Activated CD8-positive, alpha-beta T cell treated with anti-CD3 and anti-CD28 coated beads, Interleukin-2, amount 10 ng/mL, durations not matched to agents 7 days and 5 days (primary cell): Measurements from ENCODE around the gene NUP214. TPM values are rescaled to one million over a fixed set of nuclear protein-coding genes. Genes with fewer than 3 reads are reported as not detected.

ENCODE experiments used
- ATAC-seq: fragments of 150-1000 bp; cut with Tn5 transposase; one replicate; pipeline ENCODE4 v1.10.0; 2021; ENCODE audit warnings: moderate library complexity
- CTCF ChIA-PET: fragments of 350-600 bp; sonication (Branson Sonifier 250); formaldehyde crosslinking; loops from one replicate; lab custom pipeline; 2021; ENCODE audit warnings: antibody characterized with exemption; lab: Charles Lee
- POLR2A ChIA-PET: fragments of 350-600 bp; sonication (Branson Sonifier 250); formaldehyde crosslinking; loops from one replicate; lab custom pipeline; 2021; ENCODE audit warnings: antibody characterized with exemption; lab: Charles Lee
- DNase-seq: peaks from one replicate; pipeline ENCODE4 v3.0.0-alpha.2; 2020
- H3K27ac Mint-ChIP-seq: one replicate; pipeline ENCODE4 v1.8.0; 2021; ENCODE audit warnings: mild to moderate bottlenecking, mixed read lengths
- H3K27me3 Mint-ChIP-seq: one replicate; pipeline ENCODE4 v1.8.0; 2021; ENCODE audit warnings: low read depth, mixed read lengths
- H3K36me3 Mint-ChIP-seq: one replicate; pipeline ENCODE4 v1.8.0; 2021; ENCODE audit warnings: low read depth, mixed read lengths
- H3K4me1 Mint-ChIP-seq: one replicate; pipeline ENCODE4 v1.8.0; 2021; ENCODE audit warnings: low read depth, mixed read lengths
- H3K4me3 Mint-ChIP-seq: one replicate; pipeline ENCODE4 v1.8.0; 2021; ENCODE audit warnings: mild to moderate bottlenecking, mixed read lengths
- H3K9me3 Mint-ChIP-seq: one replicate; pipeline ENCODE4 v1.8.0; 2022; ENCODE audit warnings: mixed read lengths; ENCODE audit not compliant: insufficient read depth
- total RNA-seq, 2 experiments: library from RNA; stranded (reverse); gene quantifications; one replicate each; pipeline ENCODE4 v1.2.3, GENCODE V29; 2021

The NUP214 gene
- total RNA-seq, 2 experiments from 2014 or later = 61.3 to 63.5 TPM

- no peak overlapping the region for H3K27ac Mint-ChIP-seq
- peaks cover 59% of the 10 kb centered on the region for H3K36me3 Mint-ChIP-seq
- POLR2A ChIA-PET = interaction anchor here (0.6 to 2.0 kb wide), 2 partner anchors 9 to 216 kb away, joined by 3 to 6 read pairs; no protein-coding TSS in a partner anchor
Observed at GRCh38 chr9:131173995-131174394, 48.6 kb downstream of the NUP214 start.

GRCh38 chr9:131174681-131175239 is 49.4 kb downstream of the NUP214 start:
- no peak for DNase-seq
- no peak for ATAC-seq
- Mint-ChIP-seq H3K36me3 (peaks cover 62% of the 10 kb centered on the region), H3K4me3 (no peak overlapping the region), H3K27ac (no peak overlapping the region), H3K27me3 (no peaks in the 10 kb centered on the region), H3K4me1 (peaks cover 13% of the 10 kb centered on the region), H3K9me3 (no peaks in the 10 kb centered on the region)
- CTCF ChIA-PET = interaction anchor here (11.2 kb wide), 1 partner anchor 160 kb away, joined by 176 read pairs; no protein-coding TSS in a partner anchor
- POLR2A ChIA-PET = interaction anchor here (2.0 kb wide), 1 partner anchor 10 kb away, joined by 6 read pairs; no protein-coding TSS in a partner anchor

More at GRCh38 chr9:131173995-131174394, 48.6 kb downstream of the NUP214 start:
- H3K4me3 Mint-ChIP-seq = no peak overlapping the region
- ATAC-seq (no peak), DNase-seq (no peak)
- H3K4me1 Mint-ChIP-seq = peaks cover 16% of the 10 kb centered on the region
- no peaks in the 10 kb centered on the region for H3K27me3 Mint-ChIP-seq
- H3K9me3 Mint-ChIP-seq = no peaks in the 10 kb centered on the region
- CTCF ChIA-PET = interaction anchor here (11.2 kb wide), 1 partner anchor 161 kb away, joined by 176 read pairs; no protein-coding TSS in a partner anchor

- POLR2A ChIA-PET = no interaction called here
- DNase-seq (no peak), ATAC-seq (peak; percentile 21)
- H3K27ac Mint-ChIP-seq = peak overlapping the region; percentile 46
- H3K27me3 Mint-ChIP-seq = no peaks in the 10 kb centered on the region
- no peaks in the 10 kb centered on the region for H3K9me3 Mint-ChIP-seq
- H3K4me1 Mint-ChIP-seq = peaks cover 11% of the 10 kb centered on the region
- no peak overlapping the region for H3K4me3 Mint-ChIP-seq
- CTCF ChIA-PET = interaction anchor here (0.8 to 11.2 kb wide), 27 partner anchors 8 to 228 kb away, joined by 3 to 176 read pairs (median 5); partner anchors contain the start of genes FAM78A and NUP214
- peaks cover 62% of the 10 kb centered on the region for H3K36me3 Mint-ChIP-seq
Observed at GRCh38 chr9:131177898-131178297, 52.5 kb downstream of the NUP214 start.

GRCh38 chr9:131178382-131178781 is 53.0 kb downstream of the NUP214 start:
- Mint-ChIP-seq H3K4me1 (peaks cover 11% of the 10 kb centered on the region), H3K4me3 (no peak overlapping the region), H3K27ac (peak overlapping the region; percentile 48), H3K36me3 (peaks cover 62% of the 10 kb centered on the region), H3K9me3 (no peaks in the 10 kb centered on the region), H3K27me3 (no peaks in the 10 kb centered on the region)
- ChIA-PET POLR2A (interaction anchor here (0.7 to 1.0 kb wide), 2 partner anchors 70 to 157 kb away, joined by 3 read pairs; no protein-coding TSS in a partner anchor), CTCF (interaction anchor here (0.7 to 11.2 kb wide), 29 partner anchors 8 to 249 kb away, joined by 3 to 176 read pairs (median 6); partner anchors contain the start of genes FAM78A and NUP214)
- DNase-seq = peak; percentile 86
- ATAC-seq = peak; percentile 99

GRCh38 chr9:131178926-131179325 is 53.5 kb downstream of the NUP214 start:
- no peak overlapping the region for H3K4me3 Mint-ChIP-seq
- ChIA-PET POLR2A (interaction anchor here (0.7 to 1.0 kb wide), 2 partner anchors 69 to 156 kb away, joined by 3 read pairs; no protein-coding TSS in a partner anchor), CTCF (interaction anchor here (0.7 to 11.2 kb wide), 21 partner anchors 10 to 249 kb away, joined by 3 to 176 read pairs (median 7); partner anchors contain the start of gene FAM78A)
- no peaks in the 10 kb centered on the region for H3K27me3 Mint-ChIP-seq
- DNase-seq = no peak
- peaks cover 59% of the 10 kb centered on the region for H3K36me3 Mint-ChIP-seq
- H3K27ac Mint-ChIP-seq = peak overlapping the region; percentile 73
- H3K4me1 Mint-ChIP-seq = peaks cover 11% of the 10 kb centered on the region
- no peak for ATAC-seq
- H3K9me3 Mint-ChIP-seq = no peaks in the 10 kb centered on the region

- peaks cover 55% of the 10 kb centered on the region for H3K36me3 Mint-ChIP-seq
- H3K9me3 Mint-ChIP-seq = no peaks in the 10 kb centered on the region
- H3K4me3 Mint-ChIP-seq = no peak overlapping the region
- no peak for ATAC-seq
- POLR2A ChIA-PET = interaction anchor here (0.9 to 1.9 kb wide), 2 partner anchors 76 to 157 kb away, joined by 3 to 6 read pairs; no protein-coding TSS in a partner anchor
- CTCF ChIA-PET = interaction anchor here (0.6 to 11.2 kb wide), 15 partner anchors 10 to 170 kb away, joined by 3 to 176 read pairs (median 6); partner anchors contain the start of gene FAM78A
- H3K4me1 Mint-ChIP-seq = peaks cover 11% of the 10 kb centered on the region
- H3K27me3 Mint-ChIP-seq = no peaks in the 10 kb centered on the region
- no peak for DNase-seq
- H3K27ac Mint-ChIP-seq = no peak overlapping the region
Observed at GRCh38 chr9:131179561-131180219, 54.3 kb downstream of the NUP214 start.

GRCh38 chr9:131180454-131180853 is 55.1 kb downstream of the NUP214 start:
- Mint-ChIP-seq H3K4me3 (no peak overlapping the region), H3K4me1 (peaks cover 11% of the 10 kb centered on the region), H3K27me3 (no peaks in the 10 kb centered on the region), H3K27ac (no peak overlapping the region), H3K9me3 (no peaks in the 10 kb centered on the region), H3K36me3 (peaks cover 50% of the 10 kb centered on the region)
- ChIA-PET POLR2A (interaction anchor here (0.9 to 1.9 kb wide), 2 partner anchors 76 to 156 kb away, joined by 3 to 6 read pairs; no protein-coding TSS in a partner anchor), CTCF (interaction anchor here (0.7 to 11.2 kb wide), 10 partner anchors 9 to 169 kb away, joined by 3 to 176 read pairs (median 9); no protein-coding TSS in a partner anchor)
- ATAC-seq (no peak), DNase-seq (no peak)

GRCh38 chr9:131181091-131181681 is 55.8 kb downstream of the NUP214 start:
- H3K4me1 Mint-ChIP-seq = peaks cover 11% of the 10 kb centered on the region
- ChIA-PET POLR2A (interaction anchor here (0.5 to 1.9 kb wide), 2 partner anchors 149 to 155 kb away, joined by 3 to 6 read pairs; no protein-coding TSS in a partner anchor), CTCF (interaction anchor here (0.8 to 11.2 kb wide), 11 partner anchors 9 to 168 kb away, joined by 3 to 176 read pairs (median 4); no protein-coding TSS in a partner anchor)
- DNase-seq = no peak
- H3K9me3 Mint-ChIP-seq = no peaks in the 10 kb centered on the region
- H3K4me3 Mint-ChIP-seq = no peak overlapping the region
- peak overlapping the region; percentile 24 for H3K27ac Mint-ChIP-seq
- ATAC-seq = no peak
- H3K27me3 Mint-ChIP-seq = no peaks in the 10 kb centered on the region
- peaks cover 44% of the 10 kb centered on the region for H3K36me3 Mint-ChIP-seq

- Mint-ChIP-seq H3K36me3 (peaks cover 46% of the 10 kb centered on the region), H3K4me3 (no peak overlapping the region), H3K4me1 (no peaks in the 10 kb centered on the region), H3K27ac (no peak overlapping the region), H3K27me3 (no peaks in the 10 kb centered on the region), H3K9me3 (no peaks in the 10 kb centered on the region)
- ChIA-PET POLR2A (interaction anchor here (0.6 kb wide), 1 partner anchor 74 kb away, joined by 3 read pairs; no protein-coding TSS in a partner anchor), CTCF (interaction anchor here (1.5 to 2.3 kb wide), 2 partner anchors 8 to 150 kb away, joined by 5 to 9 read pairs; no protein-coding TSS in a partner anchor)
- DNase-seq = no peak
- ATAC-seq = no peak
Observed at GRCh38 chr9:131185924-131186323, 60.5 kb downstream of the NUP214 start.

- no peaks in the 10 kb centered on the region for H3K27me3 Mint-ChIP-seq
- no peak for DNase-seq
- no peak overlapping the region for H3K27ac Mint-ChIP-seq
- ChIA-PET CTCF (interaction anchor here (1.5 to 2.3 kb wide), 2 partner anchors 9 to 150 kb away, joined by 5 to 9 read pairs; no protein-coding TSS in a partner anchor), POLR2A (no interaction called here)
- peaks cover 44% of the 10 kb centered on the region for H3K36me3 Mint-ChIP-seq
- H3K4me1 Mint-ChIP-seq = no peaks in the 10 kb centered on the region
- no peak for ATAC-seq
- H3K9me3 Mint-ChIP-seq = no peaks in the 10 kb centered on the region
- no peak overlapping the region for H3K4me3 Mint-ChIP-seq
Observed at GRCh38 chr9:131186622-131187021, 61.2 kb downstream of the NUP214 start.

GRCh38 chr9:131187957-131188356 is 62.6 kb downstream of the NUP214 start:
- peaks cover 43% of the 10 kb centered on the region for H3K36me3 Mint-ChIP-seq
- no peaks in the 10 kb centered on the region for H3K27me3 Mint-ChIP-seq
- no peaks in the 10 kb centered on the region for H3K9me3 Mint-ChIP-seq
- no peaks in the 10 kb centered on the region for H3K4me1 Mint-ChIP-seq
- POLR2A ChIA-PET = interaction anchor here (1.1 kb wide), 1 partner anchor 64 kb away, joined by 3 read pairs; no protein-coding TSS in a partner anchor
- H3K4me3 Mint-ChIP-seq = no peak overlapping the region
- ATAC-seq (no peak), DNase-seq (no peak)
- CTCF ChIA-PET = interaction anchor here (0.9 to 2.5 kb wide), 3 partner anchors 9 to 149 kb away, joined by 3 to 6 read pairs (median 3); no protein-coding TSS in a partner anchor
- no peak overlapping the region for H3K27ac Mint-ChIP-seq
